HG03460 (cell line): ENCODE data around the gene TRAF3IP3.

ENCODE experiments used
- ATAC-seq: cut with Tn5 transposase; IDR thresholded peaks from one replicate; pipeline ENCODE4 v1.9.1; 2021; ENCODE audit not compliant: unreplicated experiment

TRAF3IP3 gene

GRCh38 chr1:209823143-209824041 lies 67.5 kb downstream of the TRAF3IP3 start:
- no peak for ATAC-seq

- ATAC-seq, result no peak
Measured at GRCh38 chr1:209825591-209826434, 70.0 kb downstream of the TRAF3IP3 start.

GRCh38 chr1:209827384-209828262 lies 71.8 kb downstream of the TRAF3IP3 start, which contains the start of gene UTP25:
Gene UTP25, plus strand, starts transcription at chr1:209827972. Its CDS starts 92 bp downstream, at chr1:209828064.
- peak; percentile 92 for ATAC-seq

GRCh38 chr1:209829716-209830115 lies 73.9 kb downstream of the TRAF3IP3 start:
- no peak for ATAC-seq

- no peak for ATAC-seq
Measured at GRCh38 chr1:209830722-209831121, 74.9 kb downstream of the TRAF3IP3 start.

- ATAC-seq, result no peak
Measured at GRCh38 chr1:209831615-209832014, 75.8 kb downstream of the TRAF3IP3 start.
